A673 (cell line): ENCODE measurements around the gene INPP4A. TPM values are rescaled to one million over a fixed set of nuclear protein-coding genes. Genes with fewer than 3 reads are reported as not detected.

Experiments used
- BruUV-seq: library from RNA; stranded (reverse); fragments of 400-500 nt; replicated peaks from 2 replicates; lab custom pipeline; 2021; lab: Mats Ljungman, UMichigan
- CTCF ChIA-PET: fragments of 300-600 bp; sonication (Branson Sonifier 250); formaldehyde crosslinking; loops from one replicate; lab custom pipeline; 2022; ENCODE audit warnings: antibody characterized with exemption; lab: Charles Lee
- POLR2A ChIA-PET: fragments of 300-600 bp; sonication (Branson Sonifier 250); formaldehyde crosslinking; loops from one replicate; lab custom pipeline; 2022; ENCODE audit warnings: antibody characterized with exemption; ENCODE audit not compliant: low non-redundant PET; lab: Charles Lee
- DNase-seq: peaks from one replicate; pipeline ENCODE4 v3.0.0-alpha.2; 2015; ENCODE audit warnings: low spot score
- H3K27ac ChIP-seq: fragments of 200-600 bp; sonication (generic); 2 replicates; pipeline ENCODE4 v1.5.1; 2016; ENCODE audit warnings: mixed run types, low read depth, mild to moderate bottlenecking, mixed read lengths, antibody characterized with exemption, low read length; ENCODE audit not compliant: poor library complexity, severe bottlenecking
- H3K27me3 ChIP-seq: fragments of 200-600 bp; sonication (generic); replicated peaks from 2 replicates; pipeline ENCODE4 v1.6.1; 2017; ENCODE audit warnings: mixed run types, low read depth, mild to moderate bottlenecking, mixed read lengths, antibody characterized with exemption, low read length; ENCODE audit not compliant: insufficient read depth, poor library complexity
- H3K36me3 ChIP-seq: fragments of 200-600 bp; sonication (generic); 2 replicates; pipeline ENCODE4 v1.6.1; 2016; ENCODE audit warnings: mixed run types, mild to moderate bottlenecking, mixed read lengths, antibody characterized with exemption, low read length; ENCODE audit not compliant: insufficient read depth, poor library complexity, severe bottlenecking
- H3K4me1 ChIP-seq: fragments of 200-600 bp; sonication (generic); 2 replicates; pipeline ENCODE4 v1.6.1; 2017; ENCODE audit warnings: mixed run types, mild to moderate bottlenecking, mixed read lengths, antibody characterized with exemption, low read length; ENCODE audit not compliant: insufficient read depth, poor library complexity, severe bottlenecking
- H3K4me3 ChIP-seq: fragments of 200-600 bp; sonication (generic); 2 replicates; pipeline ENCODE4 v1.5.1; 2016; ENCODE audit warnings: low read depth, mixed run types, mild to moderate bottlenecking, mixed read lengths, low read length; ENCODE audit not compliant: poor library complexity, severe bottlenecking
- H3K9me3 ChIP-seq: fragments of 200-600 bp; sonication (generic); 2 replicates; pipeline ENCODE4 v1.6.1; 2016; ENCODE audit warnings: mixed run types, low read depth, mild to moderate bottlenecking, mixed read lengths, antibody characterized with exemption, low read length; ENCODE audit not compliant: poor library complexity, severe bottlenecking
- CTCF ChIP-seq: fragments of 300-800, 200-600 bp; sonication (generic); conservative IDR thresholded peaks from 2 replicates; pipeline ENCODE4 v1.5.1; 2017; ENCODE audit warnings: low read depth, mild to moderate bottlenecking, antibody characterized with exemption, low read length, moderate library complexity, mixed read lengths
- EZH2 ChIP-seq: fragments of 200-600 bp; sonication (generic); IDR thresholded peaks from 2 replicates; pipeline ENCODE4 v1.6.1; 2017; ENCODE audit warnings: borderline replicate concordance, low read depth, mild to moderate bottlenecking, mixed read lengths, antibody characterized with exemption, low read length; ENCODE audit not compliant: poor library complexity, severe bottlenecking
- intact Hi-C: fragments of 100-400 bp; cut with micrococcal nuclease; formaldehyde crosslinking; loops from one replicate; pipeline ENCODE4 v1.10.0; 2022; ENCODE audit not compliant: unreplicated experiment
- total RNA-seq: library from RNA; stranded (reverse); gene quantifications from 2 replicates; pipeline ENCODE4 v1.2.3, GENCODE V29; 2021

The INPP4A gene
- total RNA-seq, 1 experiment from 2014 or later = 33.5 TPM

- H3K27me3 ChIP-seq = no peaks in the 10 kb centered on the region
- CTCF ChIA-PET = no interaction called here
- no peak for TF ChIP-seq EZH2
- no peak for TF ChIP-seq CTCF
- no peak overlapping the region for H3K27ac ChIP-seq
- no peaks in the 10 kb centered on the region for H3K4me1 ChIP-seq
- no peak for DNase-seq
- BruUV-seq = no TSS peak
- intact Hi-C loops = no loop called here
- no peaks in the 10 kb centered on the region for H3K9me3 ChIP-seq
- peaks cover 13% of the 10 kb centered on the region for H3K36me3 ChIP-seq
- POLR2A ChIA-PET = no interaction called here
- H3K4me3 ChIP-seq = no peak overlapping the region
Measured at GRCh38 chr2:98571796-98572195, 127.1 kb downstream of the INPP4A start.

- H3K27me3 ChIP-seq = no peaks in the 10 kb centered on the region
- CTCF ChIA-PET = no interaction called here
- TF ChIP-seq EZH2 = no peak
- no peak for TF ChIP-seq CTCF
- no peak overlapping the region for H3K27ac ChIP-seq
- POLR2A ChIA-PET = no interaction called here
- H3K9me3 ChIP-seq = no peaks in the 10 kb centered on the region
- no TSS peak for BruUV-seq
- no peak overlapping the region for H3K4me3 ChIP-seq
- peaks cover 13% of the 10 kb centered on the region for H3K36me3 ChIP-seq
- no peaks in the 10 kb centered on the region for H3K4me1 ChIP-seq
- DNase-seq = no peak
- intact Hi-C loops = no loop called here
Measured at GRCh38 chr2:98572211-98572610, 127.6 kb downstream of the INPP4A start.

GRCh38 chr2:98572676-98573075, 128.0 kb downstream of the INPP4A start:
- ChIA-PET CTCF (no interaction called here), POLR2A (no interaction called here)
- intact Hi-C loops = no loop called here
- Histone ChIP-seq H3K27me3 (no peaks in the 10 kb centered on the region), H3K36me3 (peaks cover 13% of the 10 kb centered on the region), H3K4me1 (no peaks in the 10 kb centered on the region), H3K27ac (no peak overlapping the region), H3K9me3 (no peaks in the 10 kb centered on the region), H3K4me3 (no peak overlapping the region)
- no peak for TF ChIP-seq CTCF
- no peak for TF ChIP-seq EZH2
- BruUV-seq = no TSS peak
- no peak for DNase-seq
